ENCODE results near the gene GRM7. TPM values are rescaled to one million over a fixed set of nuclear protein-coding genes. Genes with fewer than 3 reads are reported as not detected.

Gene GRM7
- total RNA-seq, 2 donors from 2014 or later, result 0.33 to 1.3 TPM

GRCh38 chr3:7740458-7740857 is 879.5 kb downstream of the GRM7 start:
- Histone ChIP-seq H3K27me3 (no peaks in the 10 kb centered on the region), H3K36me3 (replicated peaks in 1 of 2; ENCODE audit: insufficient read depth in 1 of 2, low read depth in 2 of 2) (no peaks in the 10 kb centered on the region), H3K4me1 (no peaks in the 10 kb centered on the region), H3K27ac (no peak overlapping the region), H3K9me3 (no peaks in the 10 kb centered on the region), H3K4me3 (no peak overlapping the region)
- intact Hi-C loops (cut with DNase I), result no loop called here
- TF ChIP-seq POLR2A (IDR thresholded peaks at IDR 0.05) (no peak), CTCF (IDR thresholded peaks at IDR 0.05) (no peak)
- DNase-seq (no peak), ATAC-seq (no peak)
- WGBS, 2 donors, result 70 to 78% methylated on average over 12 of the region's 12 CpGs

- H3K9me3 ChIP-seq, result no peaks in the 10 kb centered on the region
- no peak for ATAC-seq
- DNase-seq, result no peak
- H3K27me3 ChIP-seq, result no peaks in the 10 kb centered on the region
- no peak for TF ChIP-seq CTCF (IDR thresholded peaks at IDR 0.05)
- no peak for TF ChIP-seq POLR2A (IDR thresholded peaks at IDR 0.05)
- no peaks in the 10 kb centered on the region for H3K36me3 ChIP-seq (replicated peaks in 1 of 2; ENCODE audit: insufficient read depth in 1 of 2, low read depth in 2 of 2)
- intact Hi-C loops (cut with DNase I), result no loop called here
- H3K4me1 ChIP-seq, result no peaks in the 10 kb centered on the region
- H3K4me3 ChIP-seq, result no peak overlapping the region
- no peak overlapping the region for H3K27ac ChIP-seq
These were observed 883.9 kb downstream of the GRM7 start for GRCh38 chr3:7744850-7745249.

- WGBS, 2 donors, result 14 to 25% methylated on average over 1 of the region's 1 CpG
- Histone ChIP-seq H3K4me3 (no peak overlapping the region), H3K4me1 (no peaks in the 10 kb centered on the region), H3K27ac (no peak overlapping the region), H3K9me3 (no peaks in the 10 kb centered on the region), H3K27me3 (no peaks in the 10 kb centered on the region), H3K36me3 (replicated peaks in 1 of 2; ENCODE audit: insufficient read depth in 1 of 2, low read depth in 2 of 2) (no peaks in the 10 kb centered on the region)
- DNase-seq (no peak), ATAC-seq (no peak)
- TF ChIP-seq CTCF (IDR thresholded peaks at IDR 0.05), result no peak
- TF ChIP-seq POLR2A (IDR thresholded peaks at IDR 0.05), result no peak
- intact Hi-C loops (cut with DNase I), result no loop called here
These were observed 884.8 kb downstream of the GRM7 start for GRCh38 chr3:7745711-7746110.

- WGBS, 2 donors, result 67 to 69% methylated on average over 4 of the region's 4 CpGs
- Histone ChIP-seq H3K27ac (no peak overlapping the region), H3K36me3 (replicated peaks in 1 of 2; ENCODE audit: insufficient read depth in 1 of 2, low read depth in 2 of 2) (no peaks in the 10 kb centered on the region), H3K4me3 (no peak overlapping the region), H3K4me1 (no peaks in the 10 kb centered on the region), H3K9me3 (no peaks in the 10 kb centered on the region), H3K27me3 (no peaks in the 10 kb centered on the region)
- TF ChIP-seq CTCF (IDR thresholded peaks at IDR 0.05) (no peak), POLR2A (IDR thresholded peaks at IDR 0.05) (no peak)
- intact Hi-C loops (cut with DNase I), result no loop called here
- ATAC-seq (no peak), DNase-seq (no peak)
These were observed 889.2 kb downstream of the GRM7 start for GRCh38 chr3:7749931-7750695.

GRCh38 chr3:7752005-7752404 is 891.1 kb downstream of the GRM7 start:
- Histone ChIP-seq H3K27ac (no peak overlapping the region), H3K36me3 (replicated peaks in 1 of 2; ENCODE audit: insufficient read depth in 1 of 2, low read depth in 2 of 2) (no peaks in the 10 kb centered on the region), H3K9me3 (no peaks in the 10 kb centered on the region), H3K4me1 (no peaks in the 10 kb centered on the region), H3K4me3 (no peak overlapping the region), H3K27me3 (no peaks in the 10 kb centered on the region)
- intact Hi-C loops (cut with DNase I), result no loop called here
- DNase-seq (no peak), ATAC-seq (no peak)
- 59 to 84% methylated on average over 1 of the region's 1 CpG for WGBS, 2 donors
- no peak for TF ChIP-seq CTCF (IDR thresholded peaks at IDR 0.05)

Measured in body of pancreas (tissue), 4 donors.